Sigmoid colon (tissue), 7 donors: Measurements from ENCODE around the gene PJA1. TPM values are rescaled to one million over a fixed set of nuclear protein-coding genes. Genes with fewer than 3 reads are reported as not detected.

ENCODE experiments used
- DNase-seq: peaks from one replicate; pipeline ENCODE4 v3.0.0-alpha.2; 2019
- H3K27ac ChIP-seq, 4 donors: fragments of 200-600 bp; sonication (generic); one replicate each; pipeline ENCODE4 v1.5.1; 2016 to 2019; ENCODE audit warnings: mild to moderate bottlenecking in 1 of 4
- H3K27me3 ChIP-seq, 3 donors: fragments of 200-600 bp; sonication (generic); one replicate each; pipeline ENCODE4 v1.5.1; 2019; ENCODE audit warnings: mild to moderate bottlenecking in 1 of 3
- H3K36me3 ChIP-seq, 4 donors: fragments of 200-600 bp; sonication (generic); one replicate each; pipeline ENCODE4 v1.5.1; 2016 to 2019
- H3K4me1 ChIP-seq, 4 donors: fragments of 200-600 bp; sonication (generic); one replicate each; pipeline ENCODE4 v1.5.1; 2017 to 2019
- H3K4me3 ChIP-seq, 4 donors: fragments of 200-600 bp; sonication (generic); one replicate each; pipeline ENCODE4 v1.5.1; 2017 to 2019; ENCODE audit warnings: mild to moderate bottlenecking in 2 of 4, moderate library complexity in 1 of 4
- H3K9me3 ChIP-seq, 4 donors: fragments of 200-600 bp in 3 of 4; sonication (generic) in 3 of 4; one replicate each; pipeline versions ENCODE4 v1.5.1 to v1.6.1; 2013 to 2019
- CTCF ChIP-seq, 4 experiments: fragments of 450-650 bp in 3 of 4; fragments of 200-600 bp in 1 of 4; IDR thresholded peaks; one replicate each; pipeline ENCODE4 v1.5.1; 2016 to 2019; ENCODE audit warnings: antibody characterized with exemption in 4 of 4, mild to moderate bottlenecking in 3 of 4, moderate library complexity in 2 of 4
- EP300 ChIP-seq, 4 donors: sonication (generic); formaldehyde crosslinking; IDR thresholded peaks; one replicate each; pipeline ENCODE4 v1.6.1; 2017; ENCODE audit warnings: antibody characterized with exemption in 4 of 4
- POLR2A ChIP-seq, 2 donors: fragments of 450-650 bp; IDR thresholded peaks; one replicate each; pipeline ENCODE4 v1.6.1; 2016; ENCODE audit warnings: antibody characterized with exemption in 2 of 2, mild to moderate bottlenecking in 2 of 2, moderate library complexity in 2 of 2
- POLR2AphosphoS5 ChIP-seq, 4 donors: sonication (generic); formaldehyde crosslinking; IDR thresholded peaks; one replicate each; pipeline ENCODE4 v1.6.1; 2017; ENCODE audit warnings: antibody characterized with exemption in 4 of 4
- WGBS, 2 donors: extraction: QIAGEN DNeasy Blood & Tissue Kit; methylation state at CpG; one replicate each; pipeline ENCODE4 v1.1.7; 2013; 5-methylcytosine and 5-hydroxymethylcytosine counted together
- intact Hi-C: fragments of 100-400 bp; cut with DNase I; formaldehyde crosslinking; loops from one replicate; pipeline ENCODE4 v1.15.1; 2023
- polyA plus RNA-seq, 3 donors: library from polyadenylated mRNA; stranded (reverse); fragments of 200-250 nt; gene quantifications; one replicate each; pipeline ENCODE4 v1.2.3, GENCODE V29; 2013
- total RNA-seq, 4 donors: library from RNA; depleted of rRNA; stranded (reverse); fragments of >200 nt; gene quantifications; one replicate each; pipeline ENCODE4 v1.1.0, GENCODE V29; 2016
- donor health status: healthy with polysubstance abuse.
- donor health status: Bipolar disorder and iron deficiency.
- donor health status: healthy.

The PJA1 gene
- total and polyA plus RNA-seq, 7 donors = 5.3 to 21.8 (median 17.0) TPM

- H3K27ac ChIP-seq = no peak overlapping the region
- 70 to 87% methylated on average over 8 of the region's 8 CpGs for WGBS, 2 donors
- no peaks in the 10 kb centered on the region for H3K36me3 ChIP-seq
- H3K9me3 ChIP-seq = no peaks in the 10 kb centered on the region
- H3K4me3 ChIP-seq = no peak overlapping the region
- H3K27me3 ChIP-seq = no peaks in the 10 kb centered on the region
- intact Hi-C loops = no loop called here
- H3K4me1 ChIP-seq = peaks cover 0 to 4% (median under 1%) of the 10 kb centered on the region in 4 donors
- DNase-seq = peak; percentile 68
- no peak for TF ChIP-seq POLR2A (IDR thresholded peaks at IDR 0.05)
- no peak for TF ChIP-seq POLR2AphosphoS5 (IDR thresholded peaks at IDR 0.05)
- no peak for TF ChIP-seq CTCF (IDR thresholded peaks at IDR 0.05)
- TF ChIP-seq EP300 (IDR thresholded peaks at IDR 0.05) = no peak
These were observed 12.1 kb downstream of the PJA1 start for GRCh38 chrX:69153060-69153730.

DNA sequence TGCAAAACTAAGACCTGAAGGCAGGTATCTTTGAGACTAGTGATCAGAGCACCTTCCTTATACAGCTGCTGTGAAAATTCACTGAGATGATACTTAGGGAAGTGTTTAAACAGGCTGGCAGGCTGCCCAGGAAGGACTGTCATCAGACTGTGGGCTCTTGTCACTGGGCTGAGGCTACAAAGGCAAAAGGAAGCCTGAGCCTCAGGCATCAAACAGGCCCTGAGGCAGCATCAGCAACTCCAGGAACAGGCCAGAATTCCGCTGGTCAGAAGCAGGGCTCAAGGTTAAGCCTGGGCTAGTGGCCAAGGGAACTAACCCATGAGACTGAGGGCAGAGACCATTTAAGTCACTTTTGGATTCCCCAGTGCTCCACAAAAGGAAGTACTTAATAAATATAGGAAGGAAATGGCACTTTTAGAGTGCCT, 12.8 kb downstream of the PJA1 start:
- Histone ChIP-seq H3K4me1 (no peaks in the 10 kb centered on the region), H3K27ac (no peak overlapping the region), H3K4me3 (no peak overlapping the region), H3K27me3 (no peaks in the 10 kb centered on the region), H3K9me3 (no peaks in the 10 kb centered on the region), H3K36me3 (no peaks in the 10 kb centered on the region)
- peak; percentile 70 for DNase-seq
- 30 to 53% methylated on average over 1 of the region's 1 CpG for WGBS, 2 donors
- no peak for TF ChIP-seq CTCF (IDR thresholded peaks at IDR 0.05)
- TF ChIP-seq POLR2AphosphoS5 (IDR thresholded peaks at IDR 0.05) = no peak
- no peak for TF ChIP-seq EP300 (IDR thresholded peaks at IDR 0.05)
- no peak for TF ChIP-seq POLR2A (IDR thresholded peaks at IDR 0.05)
- intact Hi-C loops = no loop called here

- 82 to 85% methylated on average over 2 of the region's 2 CpGs for WGBS, 2 donors
- TF ChIP-seq POLR2AphosphoS5 (IDR thresholded peaks at IDR 0.05) (no peak), CTCF (IDR thresholded peaks at IDR 0.05) (no peak), POLR2A (IDR thresholded peaks at IDR 0.05) (no peak), EP300 (IDR thresholded peaks at IDR 0.05) (no peak)
- Histone ChIP-seq H3K9me3 (no peaks in the 10 kb centered on the region), H3K27ac (no peak overlapping the region), H3K4me1 (no peaks in the 10 kb centered on the region), H3K4me3 (no peak overlapping the region), H3K36me3 (no peaks in the 10 kb centered on the region), H3K27me3 (no peaks in the 10 kb centered on the region)
- no peak for DNase-seq
- intact Hi-C loops = no loop called here
These were observed 13.4 kb downstream of the PJA1 start for GRCh38 chrX:69151866-69152284.

- 82% methylated on average over 12 of the region's 12 CpGs for WGBS, 2 donors
- Histone ChIP-seq H3K4me3 (no peak overlapping the region), H3K36me3 (no peaks in the 10 kb centered on the region), H3K27ac (no peak overlapping the region), H3K4me1 (no peaks in the 10 kb centered on the region), H3K9me3 (no peaks in the 10 kb centered on the region), H3K27me3 (no peaks in the 10 kb centered on the region)
- TF ChIP-seq EP300 (IDR thresholded peaks at IDR 0.05) (no peak), POLR2AphosphoS5 (IDR thresholded peaks at IDR 0.05) (no peak), POLR2A (IDR thresholded peaks at IDR 0.05) (no peak), CTCF (IDR thresholded peaks at IDR 0.05) (no peak)
- intact Hi-C loops = no loop called here
- DNase-seq = no peak
These were observed 14.8 kb downstream of the PJA1 start for GRCh38 chrX:69150281-69150960.
